GM12875 (cell line): Measurements from ENCODE around the gene SPTBN1.
"Not testable (repeated sequence)": the region's sequence is repeated elsewhere in the genome, so short reads cannot be mapped to it uniquely, and the experiment has no call there.

Source experiments
- H3K4me3 ChIP-seq: one replicate; pipeline ENCODE4 v1.5.1; 2011; ENCODE audit warnings: low read depth, low read length, control low read depth
- CTCF ChIP-seq: IDR thresholded peaks from 2 replicates; pipeline ENCODE4 v1.5.1; 2011; ENCODE audit warnings: low read depth, mild to moderate bottlenecking, control low read depth, inconsistent platforms, low read length, moderate library complexity, borderline replicate concordance; ENCODE audit not compliant: insufficient read depth

The SPTBN1 gene

GRCh38 chr2:54510916-54511315 is 54.8 kb downstream of the SPTBN1 start:
- TF ChIP-seq CTCF: no peak
- no peak overlapping the region for H3K4me3 ChIP-seq

GRCh38 chr2:54512183-54512582 is 56.1 kb downstream of the SPTBN1 start:
- no peak for TF ChIP-seq CTCF
- no peak overlapping the region for H3K4me3 ChIP-seq

GRCh38 chr2:54512663-54513362 is 56.7 kb downstream of the SPTBN1 start:
- no peak overlapping the region for H3K4me3 ChIP-seq
- no peak for TF ChIP-seq CTCF

- H3K4me3 ChIP-seq: no peak overlapping the region
- no peak for TF ChIP-seq CTCF
These were observed 57.2 kb downstream of the SPTBN1 start for GRCh38 chr2:54513363-54513715.

GRCh38 chr2:54514822-54515569 is 58.9 kb downstream of the SPTBN1 start:
- TF ChIP-seq CTCF: no peak
- H3K4me3 ChIP-seq: no peak overlapping the region

GRCh38 chr2:54516842-54517241 is 60.7 kb downstream of the SPTBN1 start:
- no peak for TF ChIP-seq CTCF
- H3K4me3 ChIP-seq: no peak overlapping the region

- not testable (repeated sequence) for H3K4me3 ChIP-seq
These were observed 61.9 kb downstream of the SPTBN1 start for GRCh38 chr2:54518016-54518415.
